Measurements from ENCODE around the gene POLR3GL. TPM values are rescaled to one million over a fixed set of nuclear protein-coding genes. Genes with fewer than 3 reads are reported as not detected.
"Not testable (repeated sequence)": the region's sequence is repeated elsewhere in the genome, so short reads cannot be mapped to it uniquely, and the experiment has no call there.

The POLR3GL gene
- total RNA-seq, 1 donor from 2014 or later, result 15.5 TPM

- H3K27ac Mint-ChIP-seq (ENCODE audit: unreplicated experiment), result no peak overlapping the region
These were observed 36.4 kb upstream of the POLR3GL start for GRCh38 chr1:145927916-145928643.

GRCh38 chr1:145932522-145933009, 31.9 kb upstream of the POLR3GL start:
- not testable (repeated sequence) for H3K4me3 Mint-ChIP-seq; DNase-seq (ENCODE audit: low read depth, low spot score); H3K9me3 Mint-ChIP-seq; H3K27ac Mint-ChIP-seq (ENCODE audit: unreplicated experiment); H3K4me1 Mint-ChIP-seq; H3K36me3 Mint-ChIP-seq (ENCODE audit: low read depth); H3K27me3 Mint-ChIP-seq (ENCODE audit: low read depth)

More at GRCh38 chr1:145927916-145928643, 36.4 kb upstream of the POLR3GL start:
- peaks cover 5% of the 10 kb centered on the region for H3K36me3 Mint-ChIP-seq (ENCODE audit: low read depth)
- no peaks in the 10 kb centered on the region for H3K9me3 Mint-ChIP-seq
- H3K27me3 Mint-ChIP-seq (ENCODE audit: low read depth), result no peaks in the 10 kb centered on the region
- no peak for TF ChIP-seq CTCF (conservative IDR thresholded peaks at IDR 0.05)
- DNase-seq (ENCODE audit: low read depth, low spot score), result no peak
- H3K4me1 Mint-ChIP-seq, result peaks cover 4% of the 10 kb centered on the region
- peak overlapping the region; percentile 82 for H3K4me3 Mint-ChIP-seq

- no peak for DNase-seq (ENCODE audit: low read depth, low spot score)
- no peaks in the 10 kb centered on the region for H3K4me1 Mint-ChIP-seq
- H3K27ac Mint-ChIP-seq (ENCODE audit: unreplicated experiment), result no peak overlapping the region
- no peak overlapping the region for H3K4me3 Mint-ChIP-seq
- no peaks in the 10 kb centered on the region for H3K27me3 Mint-ChIP-seq (ENCODE audit: low read depth)
- H3K9me3 Mint-ChIP-seq, result no peaks in the 10 kb centered on the region
- no peak for TF ChIP-seq CTCF (conservative IDR thresholded peaks at IDR 0.05)
- no peaks in the 10 kb centered on the region for H3K36me3 Mint-ChIP-seq (ENCODE audit: low read depth)
These were observed 28.8 kb upstream of the POLR3GL start for GRCh38 chr1:145935708-145936107.

- no peaks in the 10 kb centered on the region for H3K36me3 Mint-ChIP-seq (ENCODE audit: low read depth)
- no peaks in the 10 kb centered on the region for H3K4me1 Mint-ChIP-seq
- no peaks in the 10 kb centered on the region for H3K27me3 Mint-ChIP-seq (ENCODE audit: low read depth)
- H3K27ac Mint-ChIP-seq (ENCODE audit: unreplicated experiment), result no peak overlapping the region
- H3K4me3 Mint-ChIP-seq, result no peak overlapping the region
- no peak for TF ChIP-seq CTCF (conservative IDR thresholded peaks at IDR 0.05)
- DNase-seq (ENCODE audit: low read depth, low spot score), result no peak
- H3K9me3 Mint-ChIP-seq, result no peaks in the 10 kb centered on the region
These were observed 28.2 kb upstream of the POLR3GL start for GRCh38 chr1:145936247-145936646.

GRCh38 chr1:145937436-145937835, 27.1 kb upstream of the POLR3GL start:
- Mint-ChIP-seq H3K27ac (ENCODE audit: unreplicated experiment) (no peak overlapping the region), H3K36me3 (ENCODE audit: low read depth) (no peaks in the 10 kb centered on the region), H3K4me1 (peaks cover 3% of the 10 kb centered on the region), H3K9me3 (no peaks in the 10 kb centered on the region), H3K4me3 (no peak overlapping the region), H3K27me3 (ENCODE audit: low read depth) (no peaks in the 10 kb centered on the region)
- TF ChIP-seq CTCF (conservative IDR thresholded peaks at IDR 0.05), result no peak
- DNase-seq (ENCODE audit: low read depth, low spot score), result no peak

- H3K27ac Mint-ChIP-seq (ENCODE audit: unreplicated experiment), result peak overlapping the region; percentile 73
- peaks cover 7% of the 10 kb centered on the region for H3K4me1 Mint-ChIP-seq
- no peaks in the 10 kb centered on the region for H3K27me3 Mint-ChIP-seq (ENCODE audit: low read depth)
- no peak for TF ChIP-seq CTCF (conservative IDR thresholded peaks at IDR 0.05)
- peaks cover 3% of the 10 kb centered on the region for H3K36me3 Mint-ChIP-seq (ENCODE audit: low read depth)
- no peaks in the 10 kb centered on the region for H3K9me3 Mint-ChIP-seq
- no peak overlapping the region for H3K4me3 Mint-ChIP-seq
- DNase-seq (ENCODE audit: low read depth, low spot score), result no peak
These were observed 22.1 kb upstream of the POLR3GL start for GRCh38 chr1:145942405-145942804.

Data from neural crest cell (in vitro differentiated cells).